Occipital lobe (tissue), 2 donors: Measurements from ENCODE around the gene CLSTN1. TPM values are rescaled to one million over a fixed set of nuclear protein-coding genes. Genes with fewer than 3 reads are reported as not detected.

Experiments
- DNase-seq: peaks from one replicate; lab custom pipeline; 2025; lab: John Stamatoyannopoulos, UW
- total RNA-seq: library from RNA; depleted of rRNA; stranded (reverse); fragments of >200 nt; gene quantifications from one replicate; pipeline ENCODE4 v1.2.3, GENCODE V29; 2014

Gene CLSTN1
- total RNA-seq, 1 donor from 2014 or later, result 129 TPM

GRCh38 chr1:9687120-9687873 lies 136.5 kb downstream of the CLSTN1 start:
- DNase-seq, result no peak

GRCh38 chr1:9684801-9685200 lies 139.0 kb downstream of the CLSTN1 start:
- DNase-seq, result no peak

GRCh38 chr1:9680828-9681227 lies 142.9 kb downstream of the CLSTN1 start:
- no peak for DNase-seq

- no peak for DNase-seq
These were observed 143.7 kb downstream of the CLSTN1 start for GRCh38 chr1:9680091-9680490.

Other genes starting within 250 kb of the CLSTN1 start
- 4.7 TPM for gene TMEM201, start 235.1 kb downstream of the CLSTN1 start, total RNA-seq
- 13.3 TPM for gene PIK3CD, start 172.2 kb downstream of the CLSTN1 start, total RNA-seq
- gene CTNNBIP1, start 86.3 kb upstream of the CLSTN1 start, total RNA-seq, result 40.1 TPM
- 90.5 TPM for gene LZIC, start 119.4 kb upstream of the CLSTN1 start, total RNA-seq
- gene NMNAT1, start 119.5 kb upstream of the CLSTN1 start, total RNA-seq, result 6.1 TPM
- not detected for gene RBP7, start 173.3 kb upstream of the CLSTN1 start, total RNA-seq
- 35.4 TPM for gene UBE4B, start 209.0 kb upstream of the CLSTN1 start, total RNA-seq